Glomerular visceral epithelial cell (primary cell): ENCODE measurements around the gene NFATC4.
"Not testable (repeated sequence)": the region's sequence is repeated elsewhere in the genome, so short reads cannot be mapped to it uniquely, and the experiment has no call there.

Experiments
- DNase-seq: peaks from one replicate; pipeline ENCODE4 v3.0.0-alpha.2; 2016; ENCODE audit errors: extremely low spot score

The NFATC4 gene

DNA sequence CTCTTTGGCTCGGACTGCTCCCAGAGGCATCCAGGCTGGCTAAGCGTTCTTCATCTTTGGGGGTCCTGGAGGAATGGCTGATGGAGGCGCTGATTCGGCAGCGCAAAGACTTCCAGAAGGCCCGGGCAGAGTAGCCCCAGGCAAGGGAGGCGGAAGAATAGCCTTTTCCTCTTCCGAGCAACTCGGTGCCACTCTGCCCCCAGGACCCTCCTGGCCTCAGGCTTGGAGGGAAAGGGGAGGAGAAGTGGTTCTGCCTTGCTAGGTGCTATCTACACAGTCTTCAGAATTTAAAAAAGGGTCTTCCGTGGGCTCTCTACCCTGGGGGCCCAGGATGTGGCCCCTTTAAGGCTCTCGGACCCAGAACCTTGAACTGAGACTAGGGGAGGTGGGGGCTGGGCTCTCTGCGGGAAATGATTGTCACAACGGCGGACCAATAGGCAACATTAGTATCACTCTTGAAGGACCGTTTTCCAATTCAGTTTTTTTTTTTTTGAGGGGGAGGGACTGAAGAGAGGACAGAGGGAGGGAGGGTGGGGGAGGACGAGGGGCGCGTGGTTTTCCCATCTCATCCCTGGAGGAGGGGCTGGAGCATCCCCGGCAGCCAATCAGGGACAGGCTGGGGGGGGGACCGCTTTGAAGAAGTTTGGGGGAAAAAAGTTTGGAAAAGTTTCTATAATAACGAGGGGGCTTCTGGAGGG lies at the start of gene NFATC4:
TSS of gene NFATC4 (plus strand) at position 671 of the 698 bp plus-strand sequence. CDS start 157 bp downstream, outside the sequence.
- DNase-seq = no peak

DNA sequence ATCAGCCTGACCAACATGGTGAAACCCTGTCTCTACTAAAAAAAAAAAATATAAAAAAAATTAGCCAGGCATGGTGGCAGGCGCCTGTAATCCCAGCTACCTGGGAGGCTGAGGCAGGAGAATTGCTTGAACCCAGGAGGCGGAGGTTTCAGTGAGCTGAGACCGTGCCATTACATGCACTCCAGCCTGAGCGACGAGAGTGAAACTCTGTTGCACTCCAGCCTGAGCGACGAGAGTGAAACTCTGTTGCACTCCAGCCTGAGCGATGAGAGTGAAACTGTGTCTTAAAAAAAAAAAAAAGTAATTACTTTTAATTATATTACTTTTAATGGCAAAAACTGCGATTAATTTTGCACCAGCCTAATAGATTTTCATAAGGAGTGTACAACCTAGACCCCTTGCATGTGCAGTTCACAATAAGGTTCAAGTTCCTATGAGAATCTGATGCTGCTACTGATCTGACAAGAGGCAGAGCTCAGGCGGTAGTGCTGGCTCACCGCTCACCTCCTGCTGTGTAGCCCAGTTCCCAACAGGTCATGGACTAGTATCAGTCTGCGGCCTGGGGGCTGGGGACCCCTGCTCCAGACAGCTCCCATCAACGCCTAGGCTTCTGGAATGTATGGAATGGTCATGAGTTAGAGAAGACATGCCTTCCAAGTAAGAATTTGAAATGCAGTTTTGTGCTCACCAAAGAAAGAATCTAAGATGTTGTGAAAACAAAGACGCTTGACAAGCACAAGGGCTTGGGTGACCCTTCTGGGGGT lies 46.6 kb upstream of the NFATC4 start:
- no peak for DNase-seq

DNA sequence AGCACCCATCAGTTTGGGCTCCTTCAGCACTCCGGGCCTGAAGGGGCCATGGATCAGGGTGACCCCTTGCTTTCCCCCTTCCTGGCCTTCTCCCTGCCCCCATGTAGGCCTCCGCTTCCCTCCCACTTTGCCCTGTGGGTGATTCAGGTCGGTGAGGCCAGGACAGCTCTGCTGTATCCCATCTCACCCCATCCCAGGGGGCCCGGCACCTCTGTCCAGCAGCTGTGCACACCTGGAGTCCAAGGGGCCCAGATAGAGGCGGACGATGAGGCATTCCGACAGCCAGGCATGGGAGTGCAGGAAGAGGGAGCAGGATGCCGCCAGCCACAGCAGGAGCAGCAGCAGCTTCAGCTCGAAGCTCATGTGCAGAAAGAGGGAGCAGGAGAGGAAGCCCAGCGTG lies 45.3 kb upstream of the NFATC4 start:
- no peak for DNase-seq

DNA sequence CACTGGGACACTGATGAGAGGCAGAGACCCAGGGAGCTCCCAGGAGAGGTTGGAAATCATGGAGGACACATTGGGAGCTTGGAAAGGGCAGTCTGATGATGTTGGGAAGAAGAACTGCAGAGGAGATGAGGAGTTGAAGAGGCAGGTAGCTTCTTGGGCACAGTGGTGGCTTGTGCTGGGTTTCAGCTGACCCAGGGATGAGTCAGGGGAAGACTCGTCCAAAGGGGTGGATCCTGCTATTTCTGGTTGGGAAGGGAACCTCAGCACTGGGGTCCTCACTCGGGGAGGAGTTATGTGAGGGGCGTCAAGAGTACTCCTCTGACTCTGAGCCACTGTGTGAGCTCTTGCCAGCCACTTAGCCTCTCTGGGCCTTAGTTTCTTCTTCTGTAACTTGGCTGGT lies 44.6 kb upstream of the NFATC4 start:
- DNase-seq = no peak

DNA sequence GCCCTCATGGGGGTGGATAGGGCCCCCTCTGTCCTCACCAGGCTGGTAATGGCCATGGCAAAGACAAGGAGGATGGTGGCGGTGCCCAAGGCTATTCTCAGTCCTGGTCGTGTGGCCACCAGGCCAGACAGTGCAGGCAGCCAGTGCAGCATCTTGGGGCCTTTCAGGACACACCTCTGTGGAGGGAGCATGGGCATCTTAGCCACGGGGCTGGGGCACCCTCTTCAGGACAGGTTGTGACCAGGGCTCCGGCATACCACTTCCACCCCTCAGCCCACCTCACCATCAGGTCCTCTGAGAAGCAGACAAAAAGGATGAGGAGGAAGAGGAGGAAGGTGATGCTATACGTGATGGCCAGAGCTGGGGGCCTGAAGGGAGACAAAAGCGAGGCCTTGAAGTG lies 44.0 kb upstream of the NFATC4 start:
- no peak for DNase-seq

DNA sequence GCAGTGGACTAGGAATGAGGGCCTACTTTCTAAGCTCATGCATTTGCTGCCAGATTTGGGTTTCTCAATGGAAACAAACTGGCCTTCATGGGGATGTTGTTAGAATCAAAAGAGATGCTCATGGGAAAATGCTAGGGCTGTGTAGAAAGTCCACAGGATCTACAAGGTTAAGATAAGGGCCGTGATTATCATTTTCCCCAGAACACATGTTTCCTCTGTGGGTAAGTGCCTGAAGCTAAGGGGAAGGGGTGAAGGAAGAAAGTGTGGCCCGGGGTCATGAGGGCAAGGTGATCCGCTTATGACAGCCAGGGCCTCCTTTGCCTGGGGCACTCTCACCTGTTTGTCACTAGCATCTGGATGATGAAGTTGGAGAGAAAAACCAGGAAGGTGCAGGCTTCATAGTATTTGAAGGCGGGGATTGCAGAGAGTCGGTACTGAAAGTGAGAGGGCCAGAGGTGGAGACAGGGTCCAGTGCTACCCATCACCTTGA lies 42.9 kb upstream of the NFATC4 start:
- no peak for DNase-seq

DNA sequence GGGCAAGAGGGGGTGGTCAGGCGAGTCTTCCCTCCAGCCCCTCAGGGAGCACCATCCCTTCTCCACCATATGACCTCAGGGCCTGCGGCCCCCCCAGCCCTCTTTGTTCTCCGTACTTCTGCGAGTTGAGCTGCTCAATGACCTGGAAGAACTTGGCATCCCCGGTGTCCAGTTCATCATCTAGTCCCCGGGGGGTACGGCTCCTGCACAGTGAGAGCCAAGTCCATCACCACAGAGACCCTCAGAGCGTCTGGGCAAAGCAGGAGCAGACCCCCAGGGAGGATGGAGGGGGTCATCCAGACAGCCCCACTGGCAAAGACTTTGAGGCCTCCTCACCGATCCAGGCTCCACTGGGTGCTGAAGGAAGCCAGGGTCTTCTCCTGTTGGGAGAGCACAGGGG lies 42.0 kb upstream of the NFATC4 start:
- DNase-seq = no peak

DNA sequence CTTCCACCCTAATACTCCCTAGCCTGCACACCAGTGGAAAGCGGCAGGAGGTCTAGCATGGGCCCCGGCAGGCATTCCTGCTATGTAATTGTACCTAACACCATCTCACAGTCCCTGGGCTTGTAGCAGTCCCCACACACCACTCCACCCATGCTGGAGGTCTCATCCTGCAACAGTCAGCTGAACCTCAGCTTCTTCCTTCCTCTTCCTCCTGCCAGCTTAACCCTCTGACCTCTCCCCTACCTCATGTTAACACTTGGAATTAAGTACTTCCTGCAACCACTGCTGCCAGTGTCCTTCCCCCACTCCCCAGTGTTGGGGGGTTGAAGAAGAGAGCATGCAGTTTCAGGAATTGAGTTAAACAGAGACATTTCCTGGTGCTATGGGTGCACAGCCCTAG lies 40.7 kb upstream of the NFATC4 start:
- no peak for DNase-seq

DNA sequence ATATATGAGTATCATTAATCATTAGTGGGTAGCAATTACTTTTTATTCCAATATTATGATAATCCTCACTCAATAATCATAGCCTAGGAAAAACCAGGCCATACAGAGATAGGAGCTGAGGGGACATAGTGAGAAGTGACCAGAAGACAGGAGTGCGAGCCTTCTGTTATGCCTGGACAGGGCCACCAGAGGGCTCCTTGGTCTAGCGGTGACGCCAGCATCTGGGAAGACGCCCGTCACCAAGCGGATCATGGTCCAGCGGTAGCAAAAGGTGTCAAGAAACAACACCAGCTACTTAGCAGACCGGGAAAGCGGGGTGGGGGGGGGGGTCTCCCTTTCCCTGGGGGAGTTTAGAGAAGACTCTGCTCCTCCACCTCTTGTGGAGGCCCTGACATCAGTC lies 40.1 kb upstream of the NFATC4 start:
- DNase-seq = not testable (repeated sequence)

DNA sequence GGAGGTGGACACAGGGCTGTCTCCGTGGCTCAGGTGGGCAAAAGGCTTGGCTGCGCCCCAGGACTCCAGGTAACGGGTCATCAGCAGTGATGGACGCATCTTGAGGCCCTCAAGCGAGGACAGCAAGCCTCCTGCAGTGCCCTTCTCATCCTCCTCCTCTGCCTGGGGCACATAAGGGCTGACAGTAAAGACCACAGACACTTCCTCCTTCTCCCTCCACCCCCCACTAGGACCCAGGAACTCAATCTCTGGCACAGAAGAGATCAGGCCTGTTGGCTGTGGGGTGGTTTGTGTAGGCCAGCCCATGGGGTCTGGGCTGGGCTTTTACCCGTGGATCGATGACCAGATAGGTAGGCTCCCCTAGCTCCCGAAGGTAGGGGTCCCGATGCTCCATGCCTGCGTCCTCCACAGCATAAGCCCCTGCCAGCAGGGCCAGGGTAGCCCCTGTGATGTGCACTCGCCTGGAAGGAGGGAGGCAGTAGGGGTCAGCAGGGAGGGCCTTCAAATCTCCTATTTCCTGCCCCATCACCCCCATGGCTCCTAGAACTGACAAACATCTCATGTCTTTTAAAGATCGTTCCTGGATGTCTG lies 38.8 kb upstream of the NFATC4 start:
- DNase-seq = no peak

DNA sequence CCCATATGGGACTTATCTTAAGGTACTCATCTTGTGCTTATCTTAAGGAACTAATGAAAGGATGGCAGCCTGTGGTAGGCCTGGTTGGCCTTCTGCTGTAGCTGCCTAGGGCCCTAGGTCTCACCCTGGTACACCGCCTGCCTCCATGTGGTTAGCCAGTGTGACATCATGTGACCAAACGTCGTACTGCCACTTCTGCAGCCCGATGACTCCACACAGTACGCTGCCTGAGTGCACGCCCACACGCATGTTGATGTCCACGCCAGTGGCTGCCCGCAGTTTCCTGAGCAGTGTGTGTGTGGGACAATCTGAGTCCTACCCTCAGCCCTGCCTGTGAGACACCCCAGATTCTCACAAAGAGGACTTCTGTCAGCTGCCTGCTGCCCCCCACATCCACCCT lies 38.2 kb upstream of the NFATC4 start:
- no peak for DNase-seq

DNA sequence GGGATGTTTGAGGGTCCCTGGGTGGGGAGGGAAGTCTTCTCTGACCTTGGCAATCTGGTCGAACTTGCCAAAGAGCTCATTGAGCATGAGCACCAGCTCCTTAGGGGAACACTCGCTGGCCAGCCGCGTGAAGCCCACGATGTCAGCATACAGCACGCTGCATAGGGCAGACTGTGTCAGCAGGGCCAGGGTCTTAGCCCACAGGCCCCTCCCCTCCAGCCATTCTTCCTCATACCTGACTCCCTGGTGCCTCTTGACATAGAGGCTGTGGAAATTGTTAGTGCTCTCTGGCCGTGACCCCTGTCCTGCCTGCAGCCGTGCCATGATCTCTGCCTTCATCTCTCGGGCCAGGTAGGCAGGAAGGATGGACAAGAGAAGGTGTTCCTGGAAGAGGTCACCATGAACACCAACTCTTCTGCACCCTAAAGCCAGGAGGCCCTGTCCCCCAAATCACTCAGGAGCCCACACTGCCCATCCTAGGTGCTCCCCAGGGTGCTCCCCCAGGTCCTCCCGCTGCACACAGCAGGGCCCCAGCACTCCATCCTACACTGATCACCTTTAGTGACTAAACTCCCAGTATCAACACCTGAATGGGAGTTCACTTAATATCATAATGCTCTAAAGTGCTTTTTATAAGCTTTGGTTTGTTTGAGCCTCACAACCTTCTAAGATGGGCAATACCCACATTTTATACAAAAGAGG lies 36.9 kb upstream of the NFATC4 start:
- DNase-seq = no peak

DNA sequence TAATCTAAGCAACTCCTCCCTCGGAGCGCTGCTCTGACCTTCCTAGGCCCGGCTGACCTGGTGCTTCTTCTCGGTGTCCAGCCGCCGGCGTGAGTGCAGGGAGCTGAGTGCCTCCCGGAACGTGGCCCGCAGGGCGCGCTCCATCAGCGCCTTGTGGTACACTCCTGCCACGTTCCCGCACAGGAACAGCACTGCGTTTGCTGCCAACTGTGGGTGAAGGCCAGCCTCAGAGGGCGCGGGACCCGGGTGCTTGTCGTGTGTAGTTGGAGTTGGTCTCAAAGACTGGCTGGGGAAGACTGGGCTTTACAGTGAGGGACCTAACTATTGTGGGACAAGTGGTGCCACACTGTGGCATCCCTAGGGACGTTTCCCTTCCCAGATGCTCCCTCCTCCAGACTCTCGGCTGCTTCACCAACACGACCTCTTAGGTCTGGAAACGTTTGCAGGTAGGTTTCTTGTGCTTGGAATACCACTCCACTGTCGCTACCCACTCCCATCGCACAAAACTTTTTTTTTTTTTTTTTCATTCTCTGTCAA lies 36.2 kb upstream of the NFATC4 start:
- DNase-seq = no peak

DNA sequence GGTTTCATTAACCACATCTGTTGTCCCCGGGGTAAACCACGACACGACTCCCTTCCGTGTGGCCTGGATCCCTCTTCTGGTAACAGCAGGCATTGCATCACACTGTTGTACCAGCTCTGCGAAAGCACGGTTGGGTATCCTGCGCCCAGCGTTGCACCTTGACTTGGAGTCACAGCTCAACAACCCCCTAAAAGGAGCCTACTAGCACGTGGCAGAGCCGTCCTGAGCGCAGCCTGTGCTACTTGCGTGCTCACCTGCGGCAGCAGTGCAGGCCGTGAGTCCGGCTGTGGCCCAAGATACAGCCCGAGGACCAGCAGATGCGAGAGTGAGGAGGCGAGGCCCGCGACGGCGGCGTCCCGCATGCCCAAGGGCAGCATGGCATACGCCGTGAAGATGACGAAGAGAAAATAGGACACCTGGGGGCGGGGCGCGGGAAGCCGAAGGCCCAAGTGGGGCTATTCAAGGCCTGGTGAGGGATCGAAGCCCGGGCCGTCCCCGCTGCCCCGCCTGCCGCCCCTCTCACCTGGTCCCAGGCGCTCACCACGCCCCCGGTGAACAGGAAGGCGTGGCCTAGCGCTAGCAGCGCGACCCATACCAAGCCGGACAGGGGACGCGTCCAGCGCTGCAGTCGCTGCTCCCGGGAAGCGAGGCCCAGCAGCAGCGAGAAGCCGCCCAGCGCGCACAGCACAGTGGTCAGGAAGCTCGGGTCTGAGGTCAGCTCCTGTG lies 35.6 kb upstream of the NFATC4 start:
- DNase-seq = peak; percentile 56

DNA sequence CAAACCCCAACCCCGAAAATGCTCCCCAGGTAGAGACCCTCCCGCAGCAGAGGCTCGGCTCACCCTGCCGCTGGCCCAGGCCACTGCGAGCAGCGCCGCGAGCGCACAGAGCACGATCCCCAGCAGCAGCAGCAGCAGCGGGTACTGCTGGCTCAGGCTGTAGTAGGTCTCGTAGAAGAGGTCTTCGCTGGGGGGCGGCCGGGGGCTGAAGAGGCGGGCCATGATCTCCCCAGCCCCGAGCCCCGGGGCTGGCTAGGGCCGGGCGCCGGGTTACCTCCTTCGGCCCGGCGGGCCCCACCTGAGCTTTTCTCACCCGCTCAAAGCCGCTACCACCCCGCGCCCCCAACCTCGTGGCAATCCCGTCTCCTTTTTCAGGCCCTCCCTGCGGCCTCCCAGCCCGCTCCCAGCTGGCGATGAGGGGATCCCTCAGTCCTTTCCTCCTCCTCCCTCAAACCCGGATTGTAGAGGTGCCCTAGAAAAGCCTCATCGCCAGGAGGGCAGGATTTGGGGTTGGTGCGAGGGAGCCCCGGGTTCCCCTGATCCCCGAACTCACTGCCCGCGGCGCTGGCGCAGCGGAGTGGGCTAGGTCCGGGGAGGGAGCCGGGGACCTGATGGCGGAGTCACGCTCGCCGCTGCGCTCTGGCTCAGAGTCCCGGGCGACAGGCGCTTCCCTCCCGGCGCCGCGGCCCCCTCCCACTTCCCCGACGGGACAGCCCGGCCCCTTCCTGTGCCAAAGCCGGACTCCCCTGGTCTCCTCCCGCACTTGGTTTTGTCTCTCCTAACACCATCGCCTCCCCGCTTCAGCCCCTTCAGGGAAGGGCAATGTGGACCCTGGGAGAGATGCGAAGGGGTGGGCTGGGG lies 33.3 kb upstream of the NFATC4 start, which contains the start of gene ADCY4:
TSS of gene ADCY4 (minus strand) at position 641 of the 861 bp plus-strand sequence. CDS start at position 222, 419 bp downstream.
- no peak for DNase-seq

DNA sequence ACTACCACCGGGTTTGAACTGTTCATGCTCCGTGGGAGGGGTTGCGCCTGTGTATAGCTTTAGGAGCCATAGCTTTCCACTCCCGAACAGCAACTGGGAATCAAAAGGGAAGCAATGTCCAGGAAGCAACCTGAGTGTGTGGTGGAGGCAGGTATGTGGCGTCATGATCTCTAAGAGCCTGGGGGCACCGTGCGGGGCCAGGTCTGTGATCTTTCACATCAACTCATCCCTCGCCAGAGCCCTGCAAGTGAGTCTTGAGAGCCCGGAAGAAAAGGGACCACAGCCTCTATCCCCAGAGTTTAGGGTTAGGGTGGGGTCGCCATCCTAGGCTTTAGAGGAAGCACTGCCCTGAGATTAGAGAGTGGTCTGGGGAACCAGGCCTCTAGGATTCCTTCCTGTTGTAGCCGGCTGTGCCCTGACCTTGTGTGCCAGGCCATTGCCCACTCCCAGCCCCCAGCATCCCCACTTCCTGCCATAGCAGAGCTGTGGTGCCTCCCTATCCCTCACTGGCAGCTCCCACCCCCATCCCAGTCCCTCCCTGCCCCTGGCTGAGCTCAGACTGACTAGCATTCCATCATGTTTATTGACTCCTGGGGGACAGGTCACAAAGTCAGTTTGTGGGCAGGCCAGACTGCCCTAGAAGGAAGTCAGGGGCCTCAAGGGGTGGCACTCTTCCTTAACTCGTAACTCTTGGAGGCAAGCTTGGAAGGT lies 32.4 kb upstream of the NFATC4 start:
- no peak for DNase-seq

DNA sequence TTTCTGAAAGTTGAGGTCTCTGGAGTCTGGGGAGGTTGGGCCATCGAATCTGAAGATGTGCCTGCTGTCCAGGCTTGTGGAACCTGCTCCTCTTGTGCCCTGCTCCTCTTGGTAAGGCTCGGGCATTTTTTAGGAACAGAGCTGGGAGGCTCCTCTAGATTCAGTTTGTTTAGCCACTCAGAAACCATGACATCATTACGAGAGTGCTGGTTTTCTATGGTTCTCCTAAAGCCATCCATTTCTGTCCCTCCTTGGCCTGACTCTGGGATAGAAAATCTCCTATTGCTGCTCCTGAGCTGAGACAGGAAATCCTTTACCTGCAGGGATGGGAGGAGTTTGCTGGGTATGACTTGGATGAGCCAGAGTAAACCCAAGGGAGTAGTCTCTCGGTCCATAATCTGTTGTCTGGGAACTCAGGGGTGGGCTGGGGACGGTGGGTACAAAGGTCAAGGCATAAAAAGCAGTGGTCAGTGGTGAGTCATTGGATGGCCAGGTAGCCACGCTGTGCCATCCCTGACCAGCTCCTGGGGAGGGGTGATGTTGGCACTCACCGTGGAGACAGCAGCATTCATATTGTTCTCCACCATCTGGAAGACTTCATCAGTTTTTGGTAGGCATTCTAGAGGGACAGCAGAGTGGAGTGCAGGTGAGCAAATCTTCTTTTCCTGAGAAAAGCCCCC lies 30.7 kb upstream of the NFATC4 start:
- no peak for DNase-seq

DNA sequence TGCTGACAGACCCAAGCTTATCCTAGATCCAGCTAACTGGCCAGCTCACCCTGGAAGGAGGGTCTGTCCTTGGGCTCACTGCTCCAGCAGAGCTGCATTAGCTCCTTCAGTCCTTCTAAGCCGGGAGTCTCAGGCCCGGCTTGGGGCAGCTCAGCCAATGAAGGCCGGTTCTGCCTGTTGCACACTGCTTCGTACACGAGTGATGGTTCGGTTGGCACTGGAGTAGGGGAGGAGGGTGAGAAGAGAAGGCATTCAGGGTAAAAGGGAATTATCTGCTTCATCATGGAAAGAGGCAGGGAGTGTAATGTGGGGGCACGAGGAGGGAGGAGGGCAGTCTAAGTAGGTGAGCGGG lies 30.2 kb upstream of the NFATC4 start:
- DNase-seq = no peak

DNA sequence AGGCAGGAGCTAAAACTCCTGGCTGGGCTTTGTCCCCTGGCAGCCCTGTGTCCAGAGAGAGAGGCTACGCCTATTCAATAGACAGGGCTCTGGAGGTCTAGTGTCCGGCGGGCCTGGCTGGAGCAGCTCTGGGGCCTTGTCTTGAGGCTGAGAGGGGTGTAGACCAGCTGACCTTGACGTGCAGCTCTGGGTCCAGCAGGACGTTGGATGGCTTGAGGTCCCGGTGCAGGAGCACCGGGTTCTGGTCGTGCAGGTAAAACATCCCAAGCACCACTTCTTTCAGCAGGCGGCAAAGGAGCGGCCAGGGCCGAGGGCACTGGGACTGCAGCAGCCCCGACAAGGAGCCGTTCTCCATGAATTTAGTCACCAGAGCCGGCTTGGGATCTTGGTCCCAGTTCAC lies 29.1 kb upstream of the NFATC4 start:
- no peak for DNase-seq
